GM19468 (cell line): Measurements from ENCODE around the gene GALR2.

ENCODE experiments used
- ATAC-seq: cut with Tn5 transposase; IDR thresholded peaks from one replicate; pipeline ENCODE4 v1.9.1; 2021; ENCODE audit warnings: mild to moderate bottlenecking, moderate library complexity, moderate number of reproducible peaks; ENCODE audit not compliant: unreplicated experiment; ENCODE audit errors: extremely low read depth

GALR2 gene

DNA sequence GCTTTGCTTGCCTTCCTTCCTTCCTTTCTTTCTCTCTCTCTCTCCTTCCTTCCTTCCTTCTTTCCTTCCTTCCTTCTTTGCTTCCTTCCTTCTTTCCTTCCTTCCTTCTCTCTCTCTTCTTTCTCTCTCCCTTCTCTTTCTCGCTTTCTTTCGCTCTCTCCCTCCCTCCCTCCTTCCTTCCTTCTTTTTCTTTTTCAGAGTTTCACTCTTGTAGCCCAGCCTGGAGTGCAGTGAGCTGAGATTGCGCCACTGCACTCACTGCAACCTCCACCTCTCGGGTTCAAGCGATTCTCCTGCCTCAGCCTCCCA lies 48.6 kb downstream of the GALR2 start:
- ATAC-seq, result no peak

DNA sequence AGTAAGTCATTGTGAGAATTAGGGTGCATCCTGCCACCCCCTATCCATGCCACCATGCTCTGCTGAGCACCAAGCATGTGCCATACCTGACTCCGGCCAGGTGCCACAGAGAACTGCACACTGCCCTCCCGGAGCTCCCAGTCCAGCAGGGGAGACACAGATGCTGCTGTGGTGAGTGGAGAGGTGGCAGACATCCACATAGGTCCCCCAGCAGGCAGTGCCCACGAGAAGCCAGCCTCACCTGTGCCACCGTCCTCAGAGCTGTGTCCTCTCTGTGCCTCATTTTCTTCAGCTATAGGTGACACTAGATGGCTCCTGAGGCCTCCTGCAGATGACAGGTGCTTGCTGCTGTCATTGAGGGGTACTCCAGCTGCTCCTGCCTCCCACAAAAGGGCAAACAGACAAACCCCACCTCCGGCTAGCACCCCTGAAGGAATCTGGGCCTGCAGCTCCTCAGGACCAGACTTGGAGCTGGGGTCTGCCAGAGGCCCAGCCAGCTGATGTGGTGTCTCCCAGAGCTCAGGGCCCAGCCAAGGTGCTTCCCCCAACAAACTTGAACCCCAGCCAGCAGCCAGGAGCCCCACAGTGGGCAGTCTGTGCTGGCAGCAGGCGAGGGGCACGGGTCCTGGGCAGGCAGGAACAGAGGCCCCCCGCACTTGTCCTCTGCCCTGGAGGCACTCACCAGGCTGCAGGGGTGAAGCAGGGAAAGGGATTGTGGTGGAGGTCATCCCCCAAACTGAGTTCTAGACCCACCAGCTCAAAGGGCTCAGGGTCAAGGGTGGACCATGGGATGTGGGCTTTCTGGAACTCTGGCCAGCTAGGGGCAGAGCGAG lies 49.4 kb downstream of the GALR2 start:
- ATAC-seq, result no peak

GRCh38 chr17:76124582-76125390 lies 50.2 kb downstream of the GALR2 start:
- no peak for ATAC-seq

- no peak for ATAC-seq
These were observed 50.8 kb downstream of the GALR2 start for GRCh38 chr17:76125391-76125675.

DNA sequence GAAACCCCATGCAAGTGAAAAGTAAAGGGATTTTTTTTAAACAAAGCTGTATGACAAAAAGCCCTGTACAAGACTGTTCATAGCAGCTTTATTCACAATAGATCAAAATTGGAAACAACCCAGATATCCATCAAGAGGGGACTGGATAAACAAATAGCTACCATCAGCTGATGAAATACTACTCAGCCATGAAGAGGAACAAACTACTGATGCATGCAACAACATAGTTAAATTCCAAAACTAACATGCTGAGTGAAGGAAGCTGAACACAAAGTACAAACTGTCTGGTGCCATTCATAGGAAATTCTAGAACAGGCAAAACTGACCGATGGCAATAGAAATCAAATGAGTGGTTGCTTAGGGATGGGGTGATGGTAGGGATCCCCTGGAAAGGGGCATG lies 51.3 kb downstream of the GALR2 start:
- ATAC-seq, result no peak
